GM12801 (cell line): ENCODE data around the gene BRIP1.

Experiments
- CTCF ChIP-seq: IDR thresholded peaks from one replicate; pipeline ENCODE4 v1.5.1; 2011; ENCODE audit warnings: control low read depth; ENCODE audit not compliant: insufficient read length; ENCODE audit errors: extremely low read depth

Gene BRIP1

DNA sequence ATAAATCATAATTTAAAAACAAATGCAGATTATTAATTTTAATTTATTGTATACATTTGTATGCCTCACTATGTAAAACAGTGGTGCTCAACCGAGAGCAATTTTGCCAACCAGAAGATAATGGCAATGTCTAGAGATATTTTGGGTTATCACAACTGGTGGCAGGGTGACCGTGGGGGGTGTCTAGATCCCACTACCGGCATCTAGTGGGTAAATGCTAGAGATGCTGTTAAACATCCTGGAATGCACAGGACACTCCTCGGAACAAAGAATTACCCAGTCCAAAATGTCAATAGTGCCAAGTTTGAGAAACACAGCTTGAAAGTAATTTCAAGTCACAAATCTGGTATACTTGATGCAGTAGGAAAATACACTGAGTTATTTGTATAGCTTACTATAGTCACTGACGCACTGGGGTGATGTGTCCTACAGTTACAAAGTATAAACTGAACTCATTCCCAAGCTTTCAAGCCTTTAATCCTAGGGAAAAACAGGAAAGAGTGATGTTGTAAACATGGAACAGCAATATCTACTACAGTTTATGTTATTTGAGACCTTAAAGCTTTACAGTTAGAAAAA lies 133.5 kb downstream of the BRIP1 start:
- no peak for TF ChIP-seq CTCF

GRCh38 chr17:61728297-61728836 lies 135.0 kb downstream of the BRIP1 start:
- no peak for TF ChIP-seq CTCF

DNA sequence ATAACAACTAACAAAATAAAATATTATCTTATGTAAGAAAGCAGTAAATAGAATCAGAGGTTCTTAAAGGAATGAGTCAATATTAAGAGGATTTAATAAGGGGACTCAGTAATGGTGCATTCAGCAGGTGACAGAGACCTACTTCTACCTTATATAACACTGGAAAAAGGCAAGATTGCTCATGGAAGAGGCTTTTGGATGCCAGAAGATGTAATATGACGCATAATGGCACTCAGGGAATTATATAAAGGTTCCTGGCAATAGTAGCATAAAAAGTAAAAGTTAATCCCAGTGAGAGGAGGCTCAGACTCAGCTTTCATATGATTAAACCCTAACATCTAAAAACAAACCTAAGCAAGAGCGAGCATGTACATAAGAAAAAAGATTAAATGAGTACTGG lies 136.4 kb downstream of the BRIP1 start:
- no peak for TF ChIP-seq CTCF

DNA sequence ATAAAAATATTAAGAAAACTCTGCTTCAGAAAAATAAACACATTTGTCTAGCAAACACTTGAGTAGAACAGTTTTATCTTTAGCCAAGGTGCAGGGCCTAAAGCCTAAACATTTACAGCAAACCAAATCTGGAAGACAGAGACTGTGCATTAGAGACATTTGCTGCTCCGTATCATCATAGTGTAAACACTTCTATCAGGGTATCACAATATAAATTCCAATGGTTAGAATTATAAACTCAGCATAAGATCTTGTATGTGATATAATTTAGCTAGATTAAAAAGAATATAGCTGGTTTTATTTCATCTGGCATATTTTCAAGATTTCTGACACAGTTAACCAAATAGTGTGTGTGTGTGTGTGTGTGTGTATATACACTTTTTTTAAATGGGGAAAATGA lies 138.6 kb downstream of the BRIP1 start:
- no peak for TF ChIP-seq CTCF

DNA sequence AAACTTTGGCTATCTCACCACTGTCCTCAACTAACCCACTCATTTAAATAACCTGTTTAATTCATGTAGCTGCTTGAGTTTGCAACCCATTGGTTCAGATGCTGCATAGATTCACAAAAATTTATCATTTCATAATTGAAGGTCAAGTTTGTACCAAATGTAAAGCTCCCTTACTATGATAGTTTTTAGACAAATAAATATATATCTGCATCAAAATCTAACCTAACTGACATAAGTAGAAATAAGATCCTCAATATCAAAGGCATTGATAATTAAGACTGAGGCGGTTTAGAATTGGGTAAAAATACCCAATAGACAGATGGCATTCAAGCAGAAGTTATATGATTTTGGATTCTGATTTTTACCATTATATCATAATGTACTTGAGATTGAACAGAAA lies 139.4 kb downstream of the BRIP1 start:
- TF ChIP-seq CTCF: no peak

DNA sequence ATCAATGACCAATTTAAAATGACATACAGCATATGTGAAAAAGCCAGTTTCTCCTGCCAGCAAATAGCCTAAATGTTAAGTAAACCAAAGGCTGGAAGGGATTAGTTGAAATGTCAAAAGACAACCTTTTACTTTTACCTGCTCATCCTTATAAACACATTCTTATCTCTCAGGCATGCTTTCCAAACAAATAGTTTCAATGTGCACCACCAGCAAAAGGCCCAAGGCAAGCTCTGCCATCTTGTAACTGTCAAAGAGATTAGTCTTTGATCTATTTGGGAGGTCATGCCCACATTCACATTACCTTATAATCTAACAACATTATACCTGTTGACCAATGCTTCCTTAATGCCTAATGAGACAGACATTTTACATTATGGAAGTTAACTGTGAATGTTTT lies 140.1 kb downstream of the BRIP1 start:
- no peak for TF ChIP-seq CTCF

DNA sequence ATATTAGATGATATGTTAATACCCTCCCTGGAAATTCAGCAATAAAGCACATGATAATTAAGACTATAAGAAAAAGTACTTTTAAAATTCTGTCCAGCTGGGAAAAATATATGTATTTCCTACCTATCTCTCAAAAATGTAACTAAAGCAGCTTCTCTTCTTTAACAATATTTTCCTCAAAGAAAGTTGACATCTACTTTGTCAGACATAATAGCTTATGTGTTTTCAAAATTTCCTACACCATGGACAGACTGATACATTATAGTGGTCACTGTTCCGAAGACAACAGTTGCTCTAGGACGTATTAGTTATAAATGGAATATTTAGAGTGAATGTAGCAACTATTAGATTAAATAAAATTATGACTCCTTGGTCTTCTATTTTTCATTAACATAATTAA lies 140.9 kb downstream of the BRIP1 start:
- TF ChIP-seq CTCF: no peak
